Neural progenitor cell (in vitro differentiated cells): ENCODE results near the gene DNAJC1. TPM values are rescaled to one million over a fixed set of nuclear protein-coding genes. Genes with fewer than 3 reads are reported as not detected.

Experiments used
- DNase-seq: peaks from one replicate; pipeline ENCODE4 v3.0.0-alpha.2; 2016; ENCODE audit warnings: low spot score
- H2AFZ ChIP-seq: fragments of 200-600 bp; sonication (generic); replicated peaks from 2 replicates; pipeline ENCODE4 v1.6.1; 2016; ENCODE audit warnings: antibody characterized with exemption
- H3F3A ChIP-seq: fragments of 200-600 bp; sonication (generic); 2 replicates; pipeline ENCODE4 v1.6.1; 2016; ENCODE audit warnings: antibody characterized with exemption, low read depth
- H3K27ac ChIP-seq: fragments of 200-600 bp; sonication (generic); 2 replicates; pipeline ENCODE4 v1.5.1; 2016; ENCODE audit warnings: mild to moderate bottlenecking
- H3K27me3 ChIP-seq: fragments of 200-600 bp; sonication (generic); 2 replicates; pipeline ENCODE4 v1.6.1; 2016; ENCODE audit warnings: mild to moderate bottlenecking, moderate library complexity
- H3K36me3 ChIP-seq: fragments of 200-600 bp; sonication (generic); 2 replicates; pipeline ENCODE4 v1.5.1; 2016
- H3K4me1 ChIP-seq: fragments of 200-600 bp; sonication (generic); 2 replicates; pipeline ENCODE4 v1.6.1; 2016; ENCODE audit warnings: mixed run types
- H3K4me2 ChIP-seq: fragments of 200-600 bp; sonication (generic); 2 replicates; pipeline ENCODE4 v1.6.1; 2016
- H3K4me3 ChIP-seq: fragments of 200-600 bp; sonication (generic); 2 replicates; pipeline ENCODE4 v1.5.1; 2016
- H3K79me2 ChIP-seq: fragments of 200-600 bp; sonication (generic); 2 replicates; pipeline ENCODE4 v1.6.1; 2016; ENCODE audit warnings: low read depth
- H3K9ac ChIP-seq: fragments of 200-600 bp; sonication (generic); 2 replicates; pipeline ENCODE4 v1.6.1; 2016
- H3K9me3 ChIP-seq: fragments of 200-600 bp; sonication (generic); 2 replicates; pipeline ENCODE4 v1.5.1; 2016; ENCODE audit warnings: low read depth
- H4K20me1 ChIP-seq: fragments of 200-600 bp; sonication (generic); 2 replicates; pipeline ENCODE4 v1.6.1; 2016; ENCODE audit warnings: low read depth
- H3K27ac Mint-ChIP-seq: 3 replicates; pipeline ENCODE4 v1.8.0; 2021; ENCODE audit warnings: mixed read lengths
- H3K27me3 Mint-ChIP-seq: 2 replicates; pipeline ENCODE4 v1.8.0; 2022; ENCODE audit warnings: low read depth, mild to moderate bottlenecking, inconsistent platforms, moderate library complexity, mixed read lengths; ENCODE audit not compliant: insufficient read depth
- H3K36me3 Mint-ChIP-seq: 3 replicates; pipeline ENCODE4 v1.8.0; 2021; ENCODE audit warnings: mixed read lengths
- H3K4me1 Mint-ChIP-seq: 3 replicates; pipeline ENCODE4 v1.8.0; 2021; ENCODE audit warnings: mixed read lengths
- H3K4me3 Mint-ChIP-seq: 3 replicates; pipeline ENCODE4 v1.8.0; 2021; ENCODE audit warnings: mild to moderate bottlenecking, moderate library complexity, mixed read lengths
- H3K9me3 Mint-ChIP-seq: 3 replicates; pipeline ENCODE4 v1.8.0; 2020; ENCODE audit warnings: mixed read lengths
- CTCF ChIP-seq: fragments of 200-600 bp; sonication (generic); IDR thresholded peaks from 2 replicates; pipeline ENCODE4 v1.5.1; 2017; ENCODE audit warnings: antibody characterized with exemption, mild to moderate bottlenecking
- EZH2 ChIP-seq: fragments of 200-600 bp; sonication (generic); IDR thresholded peaks from 2 replicates; pipeline ENCODE4 v1.6.1; 2017; ENCODE audit warnings: antibody characterized with exemption, mild to moderate bottlenecking, moderate library complexity
- EZH2phosphoT487 ChIP-seq: fragments of 200-600 bp; sonication (generic); IDR thresholded peaks from 2 replicates; pipeline ENCODE4 v1.6.1; 2017; ENCODE audit warnings: antibody characterized with exemption
- total RNA-seq: library from RNA; depleted of rRNA; stranded (reverse); fragments of >200 nt; gene quantifications from 2 replicates; pipeline ENCODE4 v1.2.3, GENCODE V29; 2015; ENCODE audit warnings: low replicate concordance

Gene DNAJC1
- total RNA-seq, 1 donor from 2014 or later, result 55.3 TPM

GRCh38 chr10:21807180-21807579, 196.3 kb downstream of the DNAJC1 start:
- Histone ChIP-seq H3K9me3 (no peaks in the 10 kb centered on the region), H3K27me3 (no peaks in the 10 kb centered on the region), H2AFZ (no peak overlapping the region), H4K20me1 (no peaks in the 10 kb centered on the region), H3K79me2 (no peaks in the 10 kb centered on the region), H3K36me3 (no peaks in the 10 kb centered on the region), H3F3A (peaks cover 49% of the 10 kb centered on the region), H3K9ac (no peak overlapping the region), H3K27ac (peak overlapping the region; percentile 67), H3K4me2 (peak overlapping the region; percentile 71), H3K4me3 (peak overlapping the region; percentile 35), H3K4me1 (peaks cover 54% of the 10 kb centered on the region)
- H3K9me3 Mint-ChIP-seq, result peaks cover 2% of the 10 kb centered on the region
- H3K27ac Mint-ChIP-seq, result peak overlapping the region; percentile 1
- peaks cover under 1% of the 10 kb centered on the region for H3K27me3 Mint-ChIP-seq
- H3K36me3 Mint-ChIP-seq, result no peaks in the 10 kb centered on the region
- H3K4me3 Mint-ChIP-seq, result peak overlapping the region; percentile 57
- DNase-seq, result peak; percentile 88
- H3K4me1 Mint-ChIP-seq, result peaks cover 46% of the 10 kb centered on the region
- TF ChIP-seq EZH2phosphoT487 (peak; percentile 37), CTCF (no peak)

GRCh38 chr10:21803374-21803773, 200.2 kb downstream of the DNAJC1 start:
- Histone ChIP-seq H3K4me3 (no peak overlapping the region), H3K79me2 (no peaks in the 10 kb centered on the region), H3K4me1 (peaks cover 48% of the 10 kb centered on the region), H2AFZ (no peak overlapping the region), H3F3A (peaks cover 45% of the 10 kb centered on the region), H3K9me3 (no peaks in the 10 kb centered on the region), H3K4me2 (peak overlapping the region; percentile 32), H3K36me3 (no peaks in the 10 kb centered on the region), H4K20me1 (no peaks in the 10 kb centered on the region), H3K27me3 (no peaks in the 10 kb centered on the region), H3K9ac (no peak overlapping the region), H3K27ac (peak overlapping the region; percentile 78)
- peaks cover 7% of the 10 kb centered on the region for H3K9me3 Mint-ChIP-seq
- peaks cover 40% of the 10 kb centered on the region for H3K4me1 Mint-ChIP-seq
- DNase-seq, result no peak
- H3K36me3 Mint-ChIP-seq, result peaks cover 23% of the 10 kb centered on the region
- H3K4me3 Mint-ChIP-seq, result no peak overlapping the region
- no peaks in the 10 kb centered on the region for H3K27me3 Mint-ChIP-seq
- no peak overlapping the region for H3K27ac Mint-ChIP-seq
- TF ChIP-seq EZH2 (no peak), EZH2phosphoT487 (no peak), CTCF (no peak)

- Mint-ChIP-seq H3K4me3 (no peak overlapping the region), H3K9me3 (peaks cover 12% of the 10 kb centered on the region), H3K27ac (no peak overlapping the region), H3K36me3 (peaks cover 37% of the 10 kb centered on the region), H3K27me3 (no peaks in the 10 kb centered on the region), H3K4me1 (peaks cover 27% of the 10 kb centered on the region)
- H3K27ac ChIP-seq, result no peak overlapping the region
- no peak for DNase-seq
- no peaks in the 10 kb centered on the region for H4K20me1 ChIP-seq
- no peak overlapping the region for H3K4me3 ChIP-seq
- H3K9ac ChIP-seq, result no peak overlapping the region
- H3K4me1 ChIP-seq, result peaks cover 32% of the 10 kb centered on the region
- H3K36me3 ChIP-seq, result no peaks in the 10 kb centered on the region
- no peak overlapping the region for H2AFZ ChIP-seq
- no peaks in the 10 kb centered on the region for H3K9me3 ChIP-seq
- H3K79me2 ChIP-seq, result no peaks in the 10 kb centered on the region
- H3K4me2 ChIP-seq, result no peak overlapping the region
- no peaks in the 10 kb centered on the region for H3K27me3 ChIP-seq
- TF ChIP-seq EZH2 (no peak), EZH2phosphoT487 (no peak), CTCF (no peak)
- H3F3A ChIP-seq, result peaks cover 28% of the 10 kb centered on the region
Observed at GRCh38 chr10:21801609-21802008, 201.9 kb downstream of the DNAJC1 start.
